ENCODE data around the gene SPO11. TPM values are rescaled to one million over a fixed set of nuclear protein-coding genes. Genes with fewer than 3 reads are reported as not detected.
A peak's percentile ranks its signal among the peaks of the same experiment; 100 is the strongest.

The SPO11 gene
- total RNA-seq, 3 donors from 2014 or later = not detected

DNA sequence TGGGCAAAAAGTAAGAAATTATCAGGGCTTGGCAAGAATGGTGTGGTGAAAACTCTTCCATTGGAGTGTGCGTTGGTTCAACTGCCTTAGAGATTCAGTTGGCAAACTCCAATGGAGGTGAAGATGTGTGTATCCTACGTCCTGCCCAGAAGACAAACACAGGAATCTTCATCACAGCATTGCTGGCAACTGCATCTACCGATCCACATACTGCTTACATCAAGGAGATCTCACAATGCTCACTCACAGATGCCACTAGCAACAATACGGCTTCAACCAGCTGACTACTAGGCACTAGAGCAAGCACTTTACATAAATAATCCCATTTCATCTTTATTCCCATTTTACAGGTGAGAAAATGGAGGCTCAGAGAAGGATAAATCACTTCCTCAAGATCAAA lies 10.0 kb upstream of the SPO11 start:
- TF ChIP-seq POLR2A (IDR thresholded peaks at IDR 0.05) = no peak
- no peak for TF ChIP-seq CTCF (IDR thresholded peaks at IDR 0.05)
- no peak for TF ChIP-seq POLR2AphosphoS5 (IDR thresholded peaks at IDR 0.05)
- H3K4me3 ChIP-seq = no peak overlapping the region

GRCh38 chr20:57320358-57320757 lies 9.2 kb upstream of the SPO11 start:
- H3K4me3 ChIP-seq = no peak overlapping the region
- intact Hi-C loops (cut with DNase I; ENCODE audit: low total_unique reads) = no loop called here
- H3K9me3 ChIP-seq = no peaks in the 10 kb centered on the region
- H3K4me1 ChIP-seq = no peaks in the 10 kb centered on the region
- H3K36me3 ChIP-seq = no peaks in the 10 kb centered on the region
- H3K27ac ChIP-seq = no peak overlapping the region
- TF ChIP-seq CTCF (IDR thresholded peaks at IDR 0.05) (no peak), POLR2AphosphoS5 (IDR thresholded peaks at IDR 0.05) (no peak), POLR2A (IDR thresholded peaks at IDR 0.05) (no peak)
- no peaks in the 10 kb centered on the region for H3K27me3 ChIP-seq
- DNase-seq (ENCODE audit: low spot score in 2 of 2) = no peak

More for the DNA sequence above, 10.0 kb upstream of the SPO11 start:
- no peaks in the 10 kb centered on the region for H3K27me3 ChIP-seq
- no peak for DNase-seq (ENCODE audit: low spot score in 2 of 2)
- H3K4me1 ChIP-seq = no peaks in the 10 kb centered on the region
- no peaks in the 10 kb centered on the region for H3K9me3 ChIP-seq
- H3K27ac ChIP-seq = no peak overlapping the region
- H3K36me3 ChIP-seq = no peaks in the 10 kb centered on the region
- intact Hi-C loops (cut with DNase I; ENCODE audit: low total_unique reads) = no loop called here

- Histone ChIP-seq H3K9me3 (no peaks in the 10 kb centered on the region), H3K4me3 (no peak overlapping the region), H3K27me3 (no peaks in the 10 kb centered on the region), H3K36me3 (no peaks in the 10 kb centered on the region), H3K4me1 (peaks cover 0 to 3% of the 10 kb centered on the region in 2 donors), H3K27ac (no peak overlapping the region)
- TF ChIP-seq POLR2A (IDR thresholded peaks at IDR 0.05) = no peak
- no peak for TF ChIP-seq POLR2AphosphoS5 (IDR thresholded peaks at IDR 0.05)
- no peak for TF ChIP-seq CTCF (IDR thresholded peaks at IDR 0.05)
- DNase-seq (ENCODE audit: low spot score in 2 of 2) = no peak
- intact Hi-C loops (cut with DNase I; ENCODE audit: low total_unique reads) = no loop called here
These were observed 8.5 kb upstream of the SPO11 start for GRCh38 chr20:57321142-57321541.

- no peaks in the 10 kb centered on the region for H3K36me3 ChIP-seq
- H3K9me3 ChIP-seq = no peaks in the 10 kb centered on the region
- intact Hi-C loops (cut with DNase I; ENCODE audit: low total_unique reads) = no loop called here
- H3K27ac ChIP-seq = no peak overlapping the region
- peaks cover 0 to 7% of the 10 kb centered on the region in 2 donors for H3K4me1 ChIP-seq
- TF ChIP-seq CTCF (IDR thresholded peaks at IDR 0.05) (no peak), POLR2A (IDR thresholded peaks at IDR 0.05) (no peak), POLR2AphosphoS5 (IDR thresholded peaks at IDR 0.05) (no peak)
- no peak for DNase-seq (ENCODE audit: low spot score in 2 of 2)
- H3K27me3 ChIP-seq = no peaks in the 10 kb centered on the region
- H3K4me3 ChIP-seq = no peak overlapping the region
These were observed 7.1 kb upstream of the SPO11 start for GRCh38 chr20:57322476-57322875.

DNA sequence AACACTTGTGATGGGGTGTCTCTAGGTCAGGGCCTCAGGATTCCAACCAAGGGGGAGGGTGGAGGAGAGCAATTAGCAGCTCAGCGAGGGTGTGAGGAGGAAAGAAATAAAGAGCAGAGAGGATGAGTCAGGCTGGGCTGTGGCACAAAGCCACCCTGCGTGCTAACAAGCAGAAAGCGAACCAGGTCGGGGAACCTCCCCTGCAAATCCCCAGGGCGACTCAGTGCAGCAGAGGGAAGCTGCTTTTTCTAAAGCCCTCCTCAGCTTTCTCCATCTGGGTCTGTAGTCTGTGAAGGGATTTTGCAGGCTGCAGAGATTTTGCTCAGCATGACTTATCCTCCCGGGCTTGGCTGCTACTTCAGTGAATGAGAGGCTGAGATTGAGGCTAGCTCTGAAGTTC lies 6.6 kb upstream of the SPO11 start:
- H3K27me3 ChIP-seq = no peaks in the 10 kb centered on the region
- peak in 1 of 2 donors; percentile 32 for DNase-seq (ENCODE audit: low spot score in 2 of 2)
- H3K4me1 ChIP-seq = peaks cover 0 to 7% of the 10 kb centered on the region in 2 donors
- TF ChIP-seq POLR2AphosphoS5 (IDR thresholded peaks at IDR 0.05) (no peak), POLR2A (IDR thresholded peaks at IDR 0.05) (no peak), CTCF (IDR thresholded peaks at IDR 0.05) (no peak)
- no peaks in the 10 kb centered on the region for H3K36me3 ChIP-seq
- H3K4me3 ChIP-seq = no peak overlapping the region
- intact Hi-C loops (cut with DNase I; ENCODE audit: low total_unique reads) = no loop called here
- H3K9me3 ChIP-seq = no peaks in the 10 kb centered on the region
- H3K27ac ChIP-seq = no peak overlapping the region
